GM12878 (cell line): Measurements from ENCODE around the gene ATXN1. TPM values are rescaled to one million over a fixed set of nuclear protein-coding genes. Genes with fewer than 3 reads are reported as not detected.
A peak's percentile ranks its signal among the peaks of the same experiment; 100 is the strongest.

Experiments
- ATAC-seq: fragments of 200-7000 bp; cut with Tn5 transposase; 3 replicates; pipeline ENCODE4 v1.9.1; 2020; ENCODE audit warnings: mild to moderate bottlenecking, moderate library complexity
- BruUV-seq: library from RNA; stranded (reverse); fragments of 400-500 nt; replicated peaks from 2 replicates; lab custom pipeline; 2021; lab: Mats Ljungman, UMichigan
- CTCF ChIA-PET: fragments of 300-600 bp; sonication (Branson Sonifier 250); formaldehyde crosslinking; extraction: SDS; loops from one replicate; lab custom pipeline; 2021; ENCODE audit warnings: inconsistent platforms; lab: Yijun Ruan, JAX
- POLR2A ChIA-PET: fragments of 350-600 bp; formaldehyde crosslinking; extraction: SDS; loops from one replicate; lab custom pipeline; 2021; ENCODE audit warnings: inconsistent platforms; lab: Charles Lee
- RAD21 ChIA-PET: fragments of 300-600 bp; sonication (Branson Sonifier 250); formaldehyde crosslinking; loops from one replicate; lab custom pipeline; 2023; ENCODE audit warnings: antibody characterized with exemption; ENCODE audit not compliant: unreplicated experiment; lab: Charles Lee
- SMC1A ChIA-PET: fragments of 300-600 bp; sonication (Branson Sonifier 250); formaldehyde crosslinking; loops from one replicate; lab custom pipeline; 2023; ENCODE audit not compliant: unreplicated experiment, uncharacterized antibody; lab: Charles Lee
- DNase-seq: peaks from one replicate; pipeline ENCODE4 v3.0.0-alpha.2; 2011; ENCODE audit warnings: low read depth, low spot score
- FAIRE-seq: peaks from 3 replicates; lab custom pipeline; 2011; peaks lifted over from hg19 to GRCh38; lab: Jason Lieb, UNC
- H2AFZ ChIP-seq: 2 replicates; pipeline ENCODE4 v1.6.0; 2011; ENCODE audit warnings: low read depth, low read length, control low read depth; ENCODE audit not compliant: control insufficient read depth
- H3K27ac ChIP-seq: 2 replicates; pipeline ENCODE4 v1.5.1; 2011; ENCODE audit warnings: control low read depth; ENCODE audit not compliant: control insufficient read depth, insufficient read depth
- H3K27me3 ChIP-seq, 2 experiments: replicated peaks in 1 of 2; 2 replicates each; pipeline versions ENCODE4 v1.6.0 to v1.6.1; 2011; ENCODE audit warnings: low read length in 1 of 2; ENCODE audit not compliant: control insufficient read depth in 2 of 2, insufficient read depth in 2 of 2
- H3K36me3 ChIP-seq, 2 experiments: 2 replicates each; pipeline ENCODE4 v1.5.1; 2011; ENCODE audit warnings: low read length in 1 of 2; ENCODE audit not compliant: control insufficient read depth in 2 of 2, insufficient read depth in 2 of 2
- H3K4me1 ChIP-seq: 2 replicates; pipeline ENCODE4 v1.6.1; 2011; ENCODE audit warnings: mild to moderate bottlenecking, low read length, moderate library complexity, mixed read lengths; ENCODE audit not compliant: control insufficient read depth, insufficient read depth
- H3K4me2 ChIP-seq: 2 replicates; pipeline ENCODE4 v1.6.0; 2011; ENCODE audit warnings: control low read depth; ENCODE audit not compliant: control insufficient read depth, insufficient read depth
- H3K4me3 ChIP-seq: fragments of 200-600 bp; sonication (generic); 2 replicates; pipeline ENCODE4 v1.5.1; 2016
- H3K79me2 ChIP-seq: 2 replicates; pipeline ENCODE4 v1.6.0; 2011; ENCODE audit warnings: low read length; ENCODE audit not compliant: control insufficient read depth, insufficient read depth
- H3K9ac ChIP-seq: 2 replicates; pipeline ENCODE4 v1.8.0; 2011; ENCODE audit warnings: low read length, control low read depth, mixed read lengths; ENCODE audit not compliant: control insufficient read depth, insufficient read depth
- H3K9me3 ChIP-seq: replicated peaks from 3 replicates; pipeline ENCODE4 v1.5.1; 2011; ENCODE audit warnings: mild to moderate bottlenecking, low read length; ENCODE audit not compliant: control insufficient read depth, insufficient read depth
- H4K20me1 ChIP-seq: 2 replicates; pipeline ENCODE4 v1.6.0; 2011; ENCODE audit not compliant: control insufficient read depth, insufficient read depth
- BCL3 ChIP-seq: IDR thresholded peaks from 2 replicates; pipeline ENCODE4 v1.6.1; 2011; ENCODE audit warnings: borderline replicate concordance, low read depth, mild to moderate bottlenecking, moderate library complexity, low read length; ENCODE audit not compliant: insufficient read depth, poor library complexity, severe bottlenecking
- ETV6 ChIP-seq, 2 experiments: fragments of 450-650 bp in 1 of 2; IDR thresholded peaks in 1 of 2; conservative IDR thresholded peaks in 1 of 2; 2 replicates each; pipeline ENCODE4 v1.6.1; 2014; ENCODE audit warnings: antibody characterized with exemption in 1 of 2, borderline replicate concordance in 1 of 2, low read depth in 1 of 2, mild to moderate bottlenecking in 1 of 2, moderate library complexity in 1 of 2
- KAT2A ChIP-seq: conservative IDR thresholded peaks from 2 replicates; pipeline ENCODE4 v1.6.1; 2011; ENCODE audit warnings: low read depth, low read length; ENCODE audit not compliant: control insufficient read depth
- MYB ChIP-seq: fragments of 150-350 bp; IDR thresholded peaks from 2 replicates; pipeline ENCODE4 v1.6.1; 2014; ENCODE audit warnings: mild to moderate bottlenecking, low read depth, low read length, borderline replicate concordance
- NFIC ChIP-seq: IDR thresholded peaks from 2 replicates; pipeline ENCODE4 v1.6.1; 2012; ENCODE audit warnings: low read depth, mild to moderate bottlenecking, inconsistent platforms, low read length, moderate library complexity
- RB1 ChIP-seq: fragments of 450-650 bp; formaldehyde crosslinking; IDR thresholded peaks from 2 replicates; pipeline ENCODE4 v1.6.1; 2017; ENCODE audit warnings: mild to moderate bottlenecking, borderline replicate concordance
- RFX5 ChIP-seq: IDR thresholded peaks from 2 replicates; pipeline ENCODE4 v1.6.1; 2011; ENCODE audit warnings: low read depth, low read length, improper control_type of control experiment
- STAT3 ChIP-seq: IDR thresholded peaks from 2 replicates; pipeline ENCODE4 v1.6.1; 2011; ENCODE audit warnings: low read depth, low read length, improper control_type of control experiment
- ZNF622 ChIP-seq: fragments of 450-650 bp; IDR thresholded peaks from 2 replicates; pipeline ENCODE4 v1.6.1; 2017; ENCODE audit warnings: mild to moderate bottlenecking, inconsistent platforms
- ZNF687 ChIP-seq: fragments of 450-650 bp; IDR thresholded peaks from 2 replicates; pipeline ENCODE4 v1.6.1; 2017; ENCODE audit warnings: mild to moderate bottlenecking, moderate library complexity
- ZSCAN29 ChIP-seq: fragments of 450-650 bp; IDR thresholded peaks from 2 replicates; pipeline ENCODE4 v1.6.1; 2017; ENCODE audit warnings: mild to moderate bottlenecking, moderate library complexity
- WGBS: methylation state at CpG from one replicate; pipeline ENCODE4 v1.1.6; 2016; ENCODE audit warnings: low lambda C conversion rate; ENCODE audit not compliant: insufficient replicate concordance, insufficient coverage; ENCODE audit errors: missing lambda C conversion rate; 5-methylcytosine and 5-hydroxymethylcytosine counted together
- in situ Hi-C: fragments of 300-500 bp; cut with MboI; formaldehyde crosslinking; loops from 9 replicates; pipeline ENCODE4 v1.14.3; 2018; ENCODE audit warnings: mixed read lengths
- intact Hi-C: fragments of 100-400 bp; cut with micrococcal nuclease; formaldehyde crosslinking; loops from one replicate; pipeline ENCODE4 v1.14.2; 2022; ENCODE audit not compliant: unreplicated experiment
- polyA plus RNA-seq, 11 experiments: library from polyadenylated mRNA; depleted of rRNA in 4 of 11; unstranded in 6 of 11; stranded (reverse) in 5 of 11; fragments of >200 nt; fragmentation: Nextera tagmentation in 4 of 11; fragmentation: Illumina TruSeq in 1 of 11; extraction: Ambion mirVana in 4 of 11; extraction: Trizol in 1 of 11; gene quantifications; 1 replicate in 1 of 11; 2 replicates in 10 of 11; pipeline versions ENCODE4 v1.2.1 to v1.2.3, GENCODE V29; 2011 to 2016; ENCODE audit warnings: inconsistent platforms in 2 of 11, missing spikeins in 2 of 11, low read depth in 1 of 11
- total RNA-seq, 4 experiments: library from RNA; depleted of rRNA in 3 of 4; stranded (reverse); fragments of >200 nt in 3 of 4; fragmentation: Illumina TruSeq in 1 of 4; extraction: Trizol in 1 of 4; gene quantifications; 2 replicates each; pipeline versions ENCODE4 v1.2.1 to v1.2.3, GENCODE V29; 2013 to 2021

The ATXN1 gene
- total and polyA plus RNA-seq, 10 of the 15 experiments (the other 5 are each of a cell fraction or from before 2014, with no cell fraction given) = 12.2 to 51.2 (median 20.5) TPM

GRCh38 chr6:16635810-16636602, 125.3 kb downstream of the ATXN1 start (continued):
- no peak for TF ChIP-seq KAT2A
- no peak for TF ChIP-seq STAT3
- TF ChIP-seq MYB = no peak
- peak; percentile 93 for TF ChIP-seq NFIC
- TF ChIP-seq BCL3 = no peak

GRCh38 chr6:16635291-16635809, 125.9 kb downstream of the ATXN1 start:
- H3K79me2 ChIP-seq = no peaks in the 10 kb centered on the region
- peaks cover 41% of the 10 kb centered on the region for H3K4me1 ChIP-seq
- no peaks in the 10 kb centered on the region for H4K20me1 ChIP-seq
- no TSS peak for BruUV-seq
- DNase-seq (no peak), FAIRE-seq (no peak), ATAC-seq (peak; percentile 7)
- in situ Hi-C loops (no loop called here), intact Hi-C loops (loop anchor here (5.0 kb wide), 2 partner anchors 57 to 123 kb away; no protein-coding TSS in a partner anchor)
- no peaks in the 10 kb centered on the region; the same call in 1 of the 3 replicates for H3K9me3 ChIP-seq
- 82% methylated on average over 4 of the region's 4 CpGs for WGBS
- no peaks in the 10 kb centered on the region for H3K27me3 ChIP-seq
- ChIA-PET POLR2A (interaction anchor here (0.5 to 1.6 kb wide), 6 partner anchors 11 to 126 kb away, joined by 3 to 5 read pairs (median 3); no protein-coding TSS in a partner anchor), RAD21 (interaction anchor here (0.7 to 4.0 kb wide), 22 partner anchors 17 to 164 kb away, joined by 3 to 22 read pairs (median 4); no protein-coding TSS in a partner anchor), CTCF (interaction anchor here (0.8 to 3.3 kb wide), 15 partner anchors 11 to 304 kb away, joined by 3 to 16 read pairs (median 5); partner anchors contain the start of gene ATXN1), SMC1A (interaction anchor here (0.7 to 6.3 kb wide), 25 partner anchors 11 to 215 kb away, joined by 3 to 46 read pairs (median 6); no protein-coding TSS in a partner anchor)
- H3K9ac ChIP-seq = 0 out of 2 replicates have a peak overlapping the region, but pooled peaks have one; percentile 15
- H3K36me3 ChIP-seq = no peaks in the 10 kb centered on the region; a peak in 1 of 4 replicates
- peak overlapping the region; percentile 66 for H3K27ac ChIP-seq
- peak overlapping the region; percentile 36; the same call in 1 of the 2 replicates for H3K4me3 ChIP-seq
- peak overlapping the region; percentile 73 for H3K4me2 ChIP-seq
- H2AFZ ChIP-seq = no peak overlapping the region
- TF ChIP-seq ZNF622 (no peak), ETV6 (conservative IDR thresholded peaks at IDR 0.05 in 1 of 2, IDR thresholded peaks at IDR 0.05 in 1 of 2; ENCODE audit: borderline replicate concordance in 1 of 2, low read depth in 1 of 2) (no peak), RB1 (no peak), RFX5 (no peak), KAT2A (no peak), ZSCAN29 (no peak), ZNF687 (no peak)
